Omental fat pad (tissue), 4 donors: ENCODE measurements around the gene TACR2. TPM values are rescaled to one million over a fixed set of nuclear protein-coding genes. Genes with fewer than 3 reads are reported as not detected.

Experiments used
- ATAC-seq: fragments of 150-250 bp; one replicate; pipeline ENCODE4 v1.9.1; 2016; ENCODE audit warnings: mild to moderate bottlenecking, moderate library complexity; ENCODE audit not compliant: low FRiP score
- DNase-seq: peaks from one replicate; pipeline ENCODE4 v3.0.0-alpha.2; 2019; ENCODE audit warnings: low spot score
- CTCF ChIP-seq, 3 donors: fragments of 450-650 bp; IDR thresholded peaks; one replicate each; pipeline ENCODE4 v1.5.1; 2016 to 2017; ENCODE audit warnings: antibody characterized with exemption in 3 of 3, mild to moderate bottlenecking in 3 of 3, moderate library complexity in 2 of 3
- total RNA-seq, 4 donors: library from RNA; depleted of rRNA; stranded (reverse); fragments of >200 nt; gene quantifications; one replicate each; pipeline ENCODE4 v1.1.0, GENCODE V29; 2016

The TACR2 gene
- total RNA-seq, 4 donors from 2014 or later = 0.44 to 0.96 (median 0.74) TPM; not detected in 1

GRCh38 chr10:69377191-69377590, 39.5 kb downstream of the TACR2 start:
- no peak for TF ChIP-seq CTCF (IDR thresholded peaks at IDR 0.05)
- no peak for ATAC-seq
- no peak for DNase-seq

- ATAC-seq (no peak), DNase-seq (no peak)
- TF ChIP-seq CTCF (IDR thresholded peaks at IDR 0.05) = no peak
Observed at GRCh38 chr10:69376662-69377061, 40.1 kb downstream of the TACR2 start.

DNA sequence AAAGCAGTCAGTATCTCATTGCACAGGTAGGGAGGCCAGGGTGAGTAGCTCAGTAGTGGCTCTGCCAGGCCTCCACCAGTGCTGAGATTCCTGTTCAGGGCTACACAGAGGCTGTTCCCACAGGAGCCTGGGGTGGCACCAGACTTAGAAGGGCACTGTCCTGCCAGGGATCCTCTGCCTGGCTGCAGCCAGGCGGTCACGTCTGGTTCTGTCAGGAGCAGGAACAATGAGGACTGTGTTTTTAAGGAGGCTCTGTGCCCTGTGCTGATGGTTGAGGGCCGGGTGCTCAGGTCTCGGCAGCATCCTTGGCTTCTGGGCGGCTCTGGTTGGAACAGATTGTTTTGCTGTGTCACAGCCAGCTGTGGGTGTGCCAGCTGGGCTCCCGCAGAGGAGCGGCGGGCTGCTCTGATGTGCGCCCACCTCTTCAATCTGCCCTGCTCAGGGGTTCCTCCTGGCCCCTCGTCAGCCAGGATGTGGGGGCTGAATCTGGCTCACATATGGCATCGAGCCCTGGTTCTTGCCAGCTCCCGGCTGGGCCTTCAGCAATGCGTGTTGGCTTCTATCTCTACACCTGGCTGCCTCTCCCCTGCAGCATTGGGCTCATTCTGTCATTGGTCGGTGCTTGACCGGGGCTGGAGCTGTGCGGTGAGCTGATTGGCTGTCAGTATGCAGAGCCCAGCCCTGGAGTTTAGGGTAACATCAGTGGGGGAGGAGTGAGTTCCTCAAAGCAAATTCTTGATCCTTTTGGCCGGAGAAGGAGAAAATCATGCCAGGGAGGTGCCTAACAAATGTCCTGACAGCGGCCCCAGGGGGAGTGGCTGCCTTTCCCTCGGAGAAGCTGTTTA, 41.2 kb downstream of the TACR2 start:
- peak; percentile 91 for ATAC-seq
- DNase-seq = no peak
- TF ChIP-seq CTCF (IDR thresholded peaks at IDR 0.05) = no peak

GRCh38 chr10:69374931-69375306, 41.8 kb downstream of the TACR2 start:
- no peak for TF ChIP-seq CTCF (IDR thresholded peaks at IDR 0.05)
- DNase-seq (no peak), ATAC-seq (no peak)

- TF ChIP-seq CTCF (IDR thresholded peaks at IDR 0.05) = no peak
- DNase-seq (no peak), ATAC-seq (no peak)
Observed at GRCh38 chr10:69374242-69374641, 42.5 kb downstream of the TACR2 start.

DNA sequence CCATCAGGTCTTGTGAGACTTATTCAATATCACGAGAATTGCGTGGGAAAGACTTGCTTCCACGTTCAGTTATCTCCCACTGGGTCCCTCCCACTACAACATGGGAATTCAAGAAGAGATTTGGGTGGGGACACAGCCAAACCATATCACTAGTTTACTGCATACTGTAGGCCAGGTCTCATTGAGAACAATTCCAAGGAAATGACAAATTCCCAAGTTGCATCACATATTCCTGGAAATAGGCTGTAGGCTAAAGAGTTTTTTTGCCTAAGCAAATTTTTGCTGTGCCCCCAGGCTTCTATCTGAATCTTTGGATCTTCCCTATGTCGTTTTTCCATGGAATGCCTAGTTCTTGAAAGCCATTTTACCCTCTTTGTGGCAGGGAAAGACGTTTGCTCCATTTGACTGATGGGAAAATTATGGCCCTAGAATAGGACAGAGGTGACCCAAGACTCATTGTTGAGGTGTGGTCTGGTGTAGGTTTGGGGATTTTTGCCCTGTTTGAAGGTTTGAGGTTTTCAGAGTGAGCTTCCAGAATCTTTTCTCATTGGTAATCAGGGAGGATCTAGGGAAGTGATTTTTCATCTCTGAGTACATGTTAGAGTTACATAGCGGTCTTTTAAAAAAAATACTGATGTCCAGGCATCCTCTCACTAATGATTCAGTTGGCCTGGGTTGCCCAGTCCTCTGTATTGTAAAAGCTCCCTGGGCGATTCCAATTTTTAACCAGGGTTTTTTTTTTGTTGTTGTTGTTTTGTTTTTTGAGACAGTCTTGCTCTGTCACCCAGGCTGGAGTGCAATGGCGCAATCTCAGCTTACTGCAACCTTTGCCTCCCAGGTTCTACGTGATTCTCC, 44.4 kb downstream of the TACR2 start:
- ATAC-seq = no peak
- TF ChIP-seq CTCF (IDR thresholded peaks at IDR 0.05) = no peak
- DNase-seq = no peak
